Measurements from ENCODE around the gene CHST8.

DNA sequence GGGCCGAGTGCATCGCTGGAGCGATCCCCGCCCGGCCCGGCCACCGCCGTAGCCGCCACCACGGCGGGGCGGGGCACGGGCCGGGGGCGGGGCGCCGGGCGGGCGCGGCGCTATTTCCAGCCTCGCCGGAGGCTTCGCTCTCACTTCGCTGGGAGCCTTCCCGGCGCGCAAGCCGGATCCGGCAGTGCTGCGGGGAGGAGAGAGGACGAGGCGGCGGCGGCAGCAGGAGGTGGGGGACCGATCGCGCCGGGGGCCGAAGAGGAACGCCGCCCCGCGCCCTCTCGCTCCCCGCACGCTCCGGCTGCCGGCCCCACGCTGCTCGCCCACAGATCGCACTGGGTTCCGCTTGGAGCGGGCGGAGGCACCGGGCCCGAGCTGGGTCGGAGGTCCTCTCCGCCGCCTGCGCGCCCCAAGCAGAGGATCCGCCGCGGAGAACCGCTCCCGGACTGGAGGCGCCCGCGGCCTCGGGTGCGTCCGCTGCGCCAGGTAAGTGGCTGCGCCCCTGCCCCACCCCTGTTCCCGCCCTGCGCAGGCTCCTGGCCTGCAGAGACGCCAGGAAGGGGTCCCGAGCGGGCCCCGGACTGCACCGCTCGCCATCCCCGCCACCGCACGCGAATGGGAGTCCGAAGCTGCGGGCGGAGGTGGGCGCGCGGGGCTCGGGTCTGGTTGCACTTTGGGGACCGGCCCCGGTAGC lies at the start of gene CHST8:
- TF ChIP-seq, protein P1, sequence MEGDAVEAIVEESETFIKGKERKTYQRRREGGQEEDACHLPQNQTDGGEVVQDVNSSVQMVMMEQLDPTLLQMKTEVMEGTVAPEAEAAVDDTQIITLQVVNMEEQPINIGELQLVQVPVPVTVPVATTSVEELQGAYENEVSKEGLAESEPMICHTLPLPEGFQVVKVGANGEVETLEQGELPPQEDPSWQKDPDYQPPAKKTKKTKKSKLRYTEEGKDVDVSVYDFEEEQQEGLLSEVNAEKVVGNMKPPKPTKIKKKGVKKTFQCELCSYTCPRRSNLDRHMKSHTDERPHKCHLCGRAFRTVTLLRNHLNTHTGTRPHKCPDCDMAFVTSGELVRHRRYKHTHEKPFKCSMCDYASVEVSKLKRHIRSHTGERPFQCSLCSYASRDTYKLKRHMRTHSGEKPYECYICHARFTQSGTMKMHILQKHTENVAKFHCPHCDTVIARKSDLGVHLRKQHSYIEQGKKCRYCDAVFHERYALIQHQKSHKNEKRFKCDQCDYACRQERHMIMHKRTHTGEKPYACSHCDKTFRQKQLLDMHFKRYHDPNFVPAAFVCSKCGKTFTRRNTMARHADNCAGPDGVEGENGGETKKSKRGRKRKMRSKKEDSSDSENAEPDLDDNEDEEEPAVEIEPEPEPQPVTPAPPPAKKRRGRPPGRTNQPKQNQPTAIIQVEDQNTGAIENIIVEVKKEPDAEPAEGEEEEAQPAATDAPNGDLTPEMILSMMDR (IDR thresholded peaks at IDR 0.05; ENCODE audit: low read length) = no peak
- TF ChIP-seq EZH2 (optimal IDR thresholded peaks at IDR 0.05; ENCODE audit: low read depth, low read length) = no peak
